HG03378 (cell line): ENCODE results near the gene LYST.
"Not testable (repeated sequence)": the region's sequence is repeated elsewhere in the genome, so short reads cannot be mapped to it uniquely, and the experiment has no call there.

Source experiments
- ATAC-seq: cut with Tn5 transposase; IDR thresholded peaks from one replicate; pipeline ENCODE4 v1.9.1; 2021; ENCODE audit warnings: mild to moderate bottlenecking, moderate library complexity; ENCODE audit not compliant: unreplicated experiment

The LYST gene

GRCh38 chr1:235776396-235776795 lies 90.3 kb downstream of the LYST start:
- ATAC-seq = no peak

GRCh38 chr1:235775246-235775860 lies 91.4 kb downstream of the LYST start:
- ATAC-seq = no peak

- ATAC-seq = peak; percentile 87
Measured at GRCh38 chr1:235767795-235768194, 98.9 kb downstream of the LYST start.

GRCh38 chr1:235766794-235767285 lies 99.9 kb downstream of the LYST start:
- ATAC-seq = no peak

- peak; percentile 60 for ATAC-seq
Measured at GRCh38 chr1:235763962-235764361, 102.7 kb downstream of the LYST start.

- ATAC-seq = no peak
Measured at GRCh38 chr1:235759336-235759735, 107.4 kb downstream of the LYST start.

- ATAC-seq = no peak
Measured at GRCh38 chr1:235758931-235759330, 107.8 kb downstream of the LYST start.

GRCh38 chr1:235757587-235758096 lies 109.1 kb downstream of the LYST start:
- no peak for ATAC-seq

- ATAC-seq = not testable (repeated sequence)
Measured at GRCh38 chr1:235754186-235754585, 112.5 kb downstream of the LYST start.

- ATAC-seq = no peak
Measured at GRCh38 chr1:235749755-235750300, 116.9 kb downstream of the LYST start.

- no peak for ATAC-seq
Measured at GRCh38 chr1:235748747-235749146, 118.0 kb downstream of the LYST start.

- ATAC-seq = no peak
Measured at GRCh38 chr1:235746245-235746644, 120.5 kb downstream of the LYST start.

- no peak for ATAC-seq
Measured at GRCh38 chr1:235745503-235746136, 121.1 kb downstream of the LYST start.

GRCh38 chr1:235742914-235743599 lies 123.6 kb downstream of the LYST start:
- no peak for ATAC-seq

- ATAC-seq = no peak
Measured at GRCh38 chr1:235741294-235741693, 125.4 kb downstream of the LYST start.

GRCh38 chr1:235739631-235740030 lies 127.1 kb downstream of the LYST start:
- no peak for ATAC-seq

GRCh38 chr1:235739124-235739523 lies 127.6 kb downstream of the LYST start:
- ATAC-seq = no peak

- no peak for ATAC-seq
Measured at GRCh38 chr1:235737751-235738150, 129.0 kb downstream of the LYST start.

GRCh38 chr1:235736263-235736662 lies 130.4 kb downstream of the LYST start:
- no peak for ATAC-seq

- ATAC-seq = no peak
Measured at GRCh38 chr1:235735621-235736020, 131.1 kb downstream of the LYST start.

- ATAC-seq = no peak
Measured at GRCh38 chr1:235734335-235734734, 132.4 kb downstream of the LYST start.

- ATAC-seq = no peak
Measured at GRCh38 chr1:235730007-235730406, 136.7 kb downstream of the LYST start.
